ENCODE results near the gene SEMA7A. TPM values are rescaled to one million over a fixed set of nuclear protein-coding genes. Genes with fewer than 3 reads are reported as not detected.
A peak's percentile ranks its signal among the peaks of the same experiment; 100 is the strongest.

The SEMA7A gene
- total RNA-seq, 2 donors from 2014 or later = 8.1 to 8.2 TPM

- Mint-ChIP-seq H3K27ac (no peak overlapping the region), H3K9me3 (no peaks in the 10 kb centered on the region), H3K27me3 (ENCODE audit: insufficient read depth) (peaks cover 2% of the 10 kb centered on the region), H3K4me3 (peak overlapping the region; percentile 63), H3K36me3 (ENCODE audit: low read depth) (no peaks in the 10 kb centered on the region), H3K4me1 (peaks cover 15% of the 10 kb centered on the region)
- TF ChIP-seq CTCF (conservative IDR thresholded peaks at IDR 0.05) = no peak
- H3K9me3 ChIP-seq (ENCODE audit: control insufficient read depth, low read length) = no peaks in the 10 kb centered on the region
- H3K36me3 ChIP-seq (ENCODE audit: control insufficient read depth, insufficient read depth, low read length) = no peaks in the 10 kb centered on the region
- peak overlapping the region; percentile 87 for H3K4me3 ChIP-seq (ENCODE audit: low read length)
- DNase-seq = no peak
- no peak overlapping the region for H3K9ac ChIP-seq (ENCODE audit: extremely low read depth, low read length, poor library complexity, severe bottlenecking)
- no peak overlapping the region for H3K27ac ChIP-seq (ENCODE audit: low read depth, low read length)
- no peaks in the 10 kb centered on the region for H3K27me3 ChIP-seq (ENCODE audit: control insufficient read depth, insufficient read depth, low read length, poor library complexity, severe bottlenecking)
- 28 to 32% methylated on average over 6 to 11 of the region's 11 CpGs for WGBS, 2 experiments (ENCODE audit: insufficient coverage in 1 of 2, insufficient read length in 1 of 2)
- H3K4me1 ChIP-seq (ENCODE audit: control insufficient read depth, insufficient read depth, low read length) = no peaks in the 10 kb centered on the region
Observed at GRCh38 chr15:74374648-74375302, 59.0 kb downstream of the SEMA7A start.

DNA sequence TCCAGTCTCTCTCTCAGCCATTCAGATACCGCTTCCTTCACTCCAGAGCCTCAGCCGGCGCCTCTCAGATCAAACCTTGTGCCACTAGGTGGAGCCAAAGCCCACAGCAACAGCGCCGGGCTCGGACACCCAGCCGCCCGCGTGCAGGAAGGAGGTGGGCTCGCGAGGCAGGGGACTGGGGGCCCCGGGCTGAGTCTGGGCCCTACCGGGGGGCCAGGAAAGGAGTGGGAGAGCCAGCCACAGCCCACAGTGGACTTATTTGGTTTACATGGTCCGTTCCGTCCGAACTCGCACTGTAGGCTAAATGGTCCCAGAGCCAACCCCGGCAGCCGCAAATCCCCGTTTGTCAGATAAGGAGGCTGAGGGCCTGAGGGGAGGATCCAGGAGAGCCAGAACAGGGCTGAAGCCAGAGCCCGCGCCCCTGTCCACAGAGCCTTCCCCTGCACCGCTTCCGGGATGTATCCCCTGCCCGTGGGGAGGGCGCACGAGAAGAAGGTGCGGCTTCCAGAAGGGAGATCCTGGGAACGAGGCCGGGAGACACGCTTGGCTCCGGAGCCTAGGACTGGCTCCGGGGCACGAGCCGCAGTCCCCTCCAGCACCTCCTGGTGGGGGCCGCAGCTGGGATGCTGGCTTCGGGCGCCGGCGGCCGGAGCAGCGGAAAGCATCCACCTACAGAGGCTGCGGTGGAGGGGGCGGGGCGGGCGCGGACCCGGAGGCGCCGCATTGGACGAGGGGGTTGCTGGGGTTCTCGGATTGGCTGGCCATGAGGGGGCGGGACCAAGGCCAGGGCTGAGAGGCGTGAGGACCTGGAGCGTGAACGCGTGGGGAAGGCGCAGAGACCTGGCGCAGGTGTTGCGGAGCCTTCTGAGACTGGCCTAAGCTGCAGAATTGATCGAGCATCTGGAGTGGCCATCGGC lies 59.8 kb downstream of the SEMA7A start:
- Histone ChIP-seq H3K4me1 (ENCODE audit: control insufficient read depth, insufficient read depth, low read length) (no peaks in the 10 kb centered on the region), H3K36me3 (ENCODE audit: control insufficient read depth, insufficient read depth, low read length) (no peaks in the 10 kb centered on the region), H3K27ac (ENCODE audit: low read depth, low read length) (no peak overlapping the region), H3K9me3 (ENCODE audit: control insufficient read depth, low read length) (no peaks in the 10 kb centered on the region), H3K9ac (ENCODE audit: extremely low read depth, low read length, poor library complexity, severe bottlenecking) (peak overlapping the region; percentile 25), H3K4me3 (ENCODE audit: low read length) (peak overlapping the region; percentile 87), H3K27me3 (ENCODE audit: control insufficient read depth, insufficient read depth, low read length, poor library complexity, severe bottlenecking) (no peaks in the 10 kb centered on the region)
- WGBS, 2 experiments (ENCODE audit: insufficient coverage in 1 of 2, insufficient read length in 1 of 2) = 1 to 4% methylated on average over 17 to 62 of the region's 62 CpGs
- peak overlapping the region; percentile 63 for H3K4me3 Mint-ChIP-seq
- no peaks in the 10 kb centered on the region for H3K9me3 Mint-ChIP-seq
- peak overlapping the region; percentile 91 for H3K27ac Mint-ChIP-seq
- H3K36me3 Mint-ChIP-seq (ENCODE audit: low read depth) = no peaks in the 10 kb centered on the region
- DNase-seq = peak; percentile 99
- peaks cover 2% of the 10 kb centered on the region for H3K27me3 Mint-ChIP-seq (ENCODE audit: insufficient read depth)
- H3K4me1 Mint-ChIP-seq = peaks cover 15% of the 10 kb centered on the region
- TF ChIP-seq CTCF (conservative IDR thresholded peaks at IDR 0.05) = peak; percentile 95

GRCh38 chr15:74373056-74373650 lies 60.6 kb downstream of the SEMA7A start:
- H3K36me3 Mint-ChIP-seq (ENCODE audit: low read depth) = no peaks in the 10 kb centered on the region
- no peaks in the 10 kb centered on the region for H3K9me3 Mint-ChIP-seq
- Histone ChIP-seq H3K9me3 (ENCODE audit: control insufficient read depth, low read length) (no peaks in the 10 kb centered on the region), H3K27ac (ENCODE audit: low read depth, low read length) (no peak overlapping the region), H3K4me1 (ENCODE audit: control insufficient read depth, insufficient read depth, low read length) (no peaks in the 10 kb centered on the region), H3K4me3 (ENCODE audit: low read length) (no peak overlapping the region), H3K36me3 (ENCODE audit: control insufficient read depth, insufficient read depth, low read length) (no peaks in the 10 kb centered on the region), H3K9ac (ENCODE audit: extremely low read depth, low read length, poor library complexity, severe bottlenecking) (no peak overlapping the region), H3K27me3 (ENCODE audit: control insufficient read depth, insufficient read depth, low read length, poor library complexity, severe bottlenecking) (no peaks in the 10 kb centered on the region)
- peaks cover 15% of the 10 kb centered on the region for H3K4me1 Mint-ChIP-seq
- H3K4me3 Mint-ChIP-seq = peak overlapping the region; percentile 63
- H3K27ac Mint-ChIP-seq = peak overlapping the region; percentile 72
- 60 to 72% methylated on average over 4 to 13 of the region's 13 CpGs for WGBS, 2 experiments (ENCODE audit: insufficient coverage in 1 of 2, insufficient read length in 1 of 2)
- DNase-seq = no peak
- H3K27me3 Mint-ChIP-seq (ENCODE audit: insufficient read depth) = peaks cover 2% of the 10 kb centered on the region
- TF ChIP-seq CTCF (conservative IDR thresholded peaks at IDR 0.05) = no peak

Data from endodermal cell (in vitro differentiated cells).